Nephron progenitor cell (in vitro differentiated cells): ENCODE measurements around the gene SLC13A2.

Experiments used
- DNase-seq: peaks from one replicate; pipeline ENCODE4 v3.0.0; 2021
- H3K27ac Mint-ChIP-seq: 2 replicates; pipeline ENCODE4 v1.8.0; 2021; ENCODE audit warnings: mild to moderate bottlenecking, moderate library complexity, mixed read lengths
- H3K27me3 Mint-ChIP-seq: 2 replicates; pipeline ENCODE4 v1.8.0; 2021; ENCODE audit warnings: mild to moderate bottlenecking, low read depth, mixed read lengths; ENCODE audit not compliant: poor library complexity
- H3K36me3 Mint-ChIP-seq: 2 replicates; pipeline ENCODE4 v1.8.0; 2021; ENCODE audit warnings: low read depth, mixed read lengths
- H3K4me1 Mint-ChIP-seq: 2 replicates; pipeline ENCODE4 v1.8.0; 2021; ENCODE audit warnings: mixed read lengths
- H3K4me3 Mint-ChIP-seq: 2 replicates; pipeline ENCODE4 v1.8.0; 2021; ENCODE audit warnings: mild to moderate bottlenecking, moderate library complexity, mixed read lengths
- H3K9me3 Mint-ChIP-seq: 2 replicates; pipeline ENCODE4 v1.8.0; 2021; ENCODE audit warnings: mild to moderate bottlenecking, moderate library complexity, mixed read lengths
- CTCF ChIP-seq: fragments of 200-600 bp; sonication (generic); IDR thresholded peaks from 2 replicates; pipeline ENCODE4 v1.5.0; 2021; ENCODE audit warnings: antibody characterized with exemption

SLC13A2 gene

DNA sequence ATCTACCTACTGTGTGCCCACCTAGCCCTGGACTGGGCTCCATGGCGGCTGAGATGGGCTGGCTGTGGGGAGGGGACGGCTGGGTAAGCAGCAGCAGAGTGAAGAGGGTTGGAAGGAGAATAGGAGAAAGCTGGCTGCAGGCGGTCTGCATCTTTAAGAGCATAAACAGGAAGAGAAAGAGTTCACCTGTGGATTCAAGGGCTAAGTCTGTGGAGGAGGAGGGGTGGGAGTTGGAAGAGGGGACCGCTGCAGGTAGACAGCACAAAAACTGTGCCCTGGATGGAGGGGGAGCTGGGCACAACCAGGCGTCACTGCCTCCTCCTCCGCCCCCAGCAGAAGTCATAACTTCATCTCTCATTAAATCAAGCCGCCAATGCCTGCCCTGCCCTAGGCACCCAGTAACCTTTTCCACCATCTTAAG is 677 bp downstream of the SLC13A2 start:
- Mint-ChIP-seq H3K36me3 (no peaks in the 10 kb centered on the region), H3K27ac (no peak overlapping the region), H3K9me3 (no peaks in the 10 kb centered on the region), H3K27me3 (peaks cover 33% of the 10 kb centered on the region), H3K4me3 (no peak overlapping the region), H3K4me1 (peaks cover 36% of the 10 kb centered on the region)
- DNase-seq = no peak
- no peak for TF ChIP-seq CTCF

- H3K36me3 Mint-ChIP-seq = no peaks in the 10 kb centered on the region
- no peak overlapping the region for H3K4me3 Mint-ChIP-seq
- no peak overlapping the region for H3K27ac Mint-ChIP-seq
- no peaks in the 10 kb centered on the region for H3K9me3 Mint-ChIP-seq
- H3K27me3 Mint-ChIP-seq = peaks cover 27% of the 10 kb centered on the region
- no peak for DNase-seq
- H3K4me1 Mint-ChIP-seq = peaks cover 30% of the 10 kb centered on the region
- TF ChIP-seq CTCF = no peak
These were observed 1.9 kb downstream of the SLC13A2 start for GRCh38 chr17:28475151-28475900.

DNA sequence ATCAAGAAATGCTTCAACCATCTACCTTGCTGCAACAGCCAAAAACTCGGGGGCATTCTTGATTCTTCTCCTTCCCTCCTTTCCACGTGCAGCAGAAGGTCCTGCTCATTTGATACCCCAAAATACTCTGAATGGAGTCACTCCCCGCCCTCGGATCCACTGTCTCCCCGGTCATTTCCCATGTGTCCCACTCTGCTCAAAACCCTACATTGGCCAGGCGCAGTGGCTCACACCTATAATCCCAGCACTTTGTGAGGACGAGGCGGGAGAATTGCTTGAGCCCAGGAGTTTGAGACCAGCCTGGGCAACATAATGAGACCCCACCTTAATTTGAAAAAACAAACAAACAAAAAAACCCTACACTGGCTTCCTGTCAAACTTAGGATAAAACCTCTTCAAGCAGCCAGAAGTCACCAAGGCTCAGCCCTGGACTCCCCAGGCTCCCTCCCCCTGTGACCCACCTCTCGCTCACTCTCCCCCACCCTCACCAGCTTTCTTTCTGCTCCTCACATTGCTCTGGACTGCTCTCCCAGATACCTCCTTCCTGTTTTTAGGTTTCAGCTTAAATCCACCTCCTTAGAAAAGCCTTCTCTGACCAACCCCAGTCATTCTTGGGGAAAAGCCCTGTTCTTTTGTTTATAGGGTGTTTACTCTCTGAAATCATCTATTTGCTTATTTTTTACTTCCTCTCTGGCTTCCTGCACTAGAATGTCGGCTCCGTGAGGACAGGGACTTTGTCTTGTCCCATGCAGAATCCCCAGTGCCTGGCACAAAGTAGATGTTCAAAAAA is 2.8 kb downstream of the SLC13A2 start:
- Mint-ChIP-seq H3K4me3 (no peak overlapping the region), H3K4me1 (peaks cover 24% of the 10 kb centered on the region), H3K27me3 (peaks cover 28% of the 10 kb centered on the region), H3K27ac (no peak overlapping the region), H3K36me3 (no peaks in the 10 kb centered on the region), H3K9me3 (no peaks in the 10 kb centered on the region)
- no peak for DNase-seq
- TF ChIP-seq CTCF = no peak

DNA sequence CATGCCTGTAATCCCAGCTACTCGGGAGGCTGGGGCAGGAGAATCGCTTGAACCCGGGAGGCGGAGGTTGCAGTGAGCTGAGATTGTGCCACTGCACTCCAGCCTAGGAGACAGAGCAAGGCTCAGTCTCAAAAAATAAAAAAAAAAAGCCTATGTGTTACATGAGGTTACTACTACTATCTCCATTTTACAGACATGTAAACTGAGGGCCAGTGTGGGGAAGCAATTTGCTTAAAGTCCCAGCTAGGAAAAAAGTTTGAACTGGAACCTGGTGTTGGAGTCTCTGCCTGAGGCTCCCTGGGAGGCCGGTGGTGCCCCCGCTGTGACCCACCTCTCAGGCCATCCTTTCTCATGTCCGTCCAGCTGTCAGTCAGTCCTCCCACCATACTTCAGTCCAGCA is 4.5 kb downstream of the SLC13A2 start:
- no peak for DNase-seq
- peaks cover 21% of the 10 kb centered on the region for H3K27me3 Mint-ChIP-seq

GRCh38 chr17:28478712-28479615 is 5.5 kb downstream of the SLC13A2 start:
- no peaks in the 10 kb centered on the region for H3K36me3 Mint-ChIP-seq
- DNase-seq = no peak
- H3K27me3 Mint-ChIP-seq = peaks cover 16% of the 10 kb centered on the region
- no peaks in the 10 kb centered on the region for H3K9me3 Mint-ChIP-seq
- no peak overlapping the region for H3K27ac Mint-ChIP-seq
- H3K4me3 Mint-ChIP-seq = no peak overlapping the region
- peaks cover 16% of the 10 kb centered on the region for H3K4me1 Mint-ChIP-seq
- TF ChIP-seq CTCF = no peak

More for the DNA sequence above, 4.5 kb downstream of the SLC13A2 start:
- Mint-ChIP-seq H3K27ac (no peak overlapping the region), H3K4me3 (no peak overlapping the region), H3K36me3 (no peaks in the 10 kb centered on the region), H3K9me3 (no peaks in the 10 kb centered on the region), H3K4me1 (peaks cover 16% of the 10 kb centered on the region)
- TF ChIP-seq CTCF = no peak
